ENCODE measurements around the gene OPN4.

DNA sequence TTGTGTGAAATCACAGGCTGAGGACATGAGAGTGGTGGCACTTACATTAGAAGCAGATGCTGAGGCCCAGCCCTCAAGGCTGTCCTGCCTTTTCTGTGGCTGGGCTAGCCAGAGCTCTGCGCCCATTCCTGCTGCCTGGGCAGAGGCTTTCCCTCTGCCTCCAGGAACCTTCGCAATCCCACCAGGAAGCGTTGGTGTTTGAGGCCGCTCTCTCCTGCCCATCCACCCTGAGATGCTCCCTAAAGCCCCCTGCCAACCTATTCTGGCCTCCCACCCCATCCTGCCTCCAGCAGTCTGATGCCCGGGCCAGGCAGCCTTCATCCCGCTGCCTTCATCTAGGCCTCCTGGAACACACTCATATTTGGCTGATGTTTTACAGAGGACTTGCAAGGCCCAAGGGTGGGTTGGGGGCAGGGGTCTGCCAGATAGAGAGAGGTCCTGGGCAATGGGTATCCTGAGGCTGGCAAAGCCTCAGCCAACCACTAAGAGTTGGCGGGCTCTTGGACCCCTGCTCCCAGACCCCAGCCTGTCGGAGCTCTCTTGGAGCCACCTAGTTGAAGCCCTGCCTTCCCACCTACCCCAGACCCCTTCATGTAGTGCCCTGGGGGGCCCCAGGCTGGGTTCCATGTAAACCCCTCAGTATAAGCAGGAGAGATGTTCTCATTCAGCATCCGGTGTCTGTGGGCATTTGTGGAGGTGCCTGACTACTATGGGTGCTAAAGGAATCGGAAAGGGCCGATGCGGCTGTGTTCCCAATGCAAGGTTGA, 46.7 kb downstream of the OPN4 start:
- TF ChIP-seq POLR2A (IDR thresholded peaks at IDR 0.05) (no peak), EP300 (IDR thresholded peaks at IDR 0.05) (no peak)
- TF ChIP-seq, protein P1, sequence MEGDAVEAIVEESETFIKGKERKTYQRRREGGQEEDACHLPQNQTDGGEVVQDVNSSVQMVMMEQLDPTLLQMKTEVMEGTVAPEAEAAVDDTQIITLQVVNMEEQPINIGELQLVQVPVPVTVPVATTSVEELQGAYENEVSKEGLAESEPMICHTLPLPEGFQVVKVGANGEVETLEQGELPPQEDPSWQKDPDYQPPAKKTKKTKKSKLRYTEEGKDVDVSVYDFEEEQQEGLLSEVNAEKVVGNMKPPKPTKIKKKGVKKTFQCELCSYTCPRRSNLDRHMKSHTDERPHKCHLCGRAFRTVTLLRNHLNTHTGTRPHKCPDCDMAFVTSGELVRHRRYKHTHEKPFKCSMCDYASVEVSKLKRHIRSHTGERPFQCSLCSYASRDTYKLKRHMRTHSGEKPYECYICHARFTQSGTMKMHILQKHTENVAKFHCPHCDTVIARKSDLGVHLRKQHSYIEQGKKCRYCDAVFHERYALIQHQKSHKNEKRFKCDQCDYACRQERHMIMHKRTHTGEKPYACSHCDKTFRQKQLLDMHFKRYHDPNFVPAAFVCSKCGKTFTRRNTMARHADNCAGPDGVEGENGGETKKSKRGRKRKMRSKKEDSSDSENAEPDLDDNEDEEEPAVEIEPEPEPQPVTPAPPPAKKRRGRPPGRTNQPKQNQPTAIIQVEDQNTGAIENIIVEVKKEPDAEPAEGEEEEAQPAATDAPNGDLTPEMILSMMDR (IDR thresholded peaks at IDR 0.05), result no peak
